NCI-H2171 (cell line): ENCODE data around the gene NCAPD2.

Source experiments
- DNase-seq: peaks from one replicate; lab custom pipeline; 2025; lab: John Stamatoyannopoulos, UW

The NCAPD2 gene

DNA sequence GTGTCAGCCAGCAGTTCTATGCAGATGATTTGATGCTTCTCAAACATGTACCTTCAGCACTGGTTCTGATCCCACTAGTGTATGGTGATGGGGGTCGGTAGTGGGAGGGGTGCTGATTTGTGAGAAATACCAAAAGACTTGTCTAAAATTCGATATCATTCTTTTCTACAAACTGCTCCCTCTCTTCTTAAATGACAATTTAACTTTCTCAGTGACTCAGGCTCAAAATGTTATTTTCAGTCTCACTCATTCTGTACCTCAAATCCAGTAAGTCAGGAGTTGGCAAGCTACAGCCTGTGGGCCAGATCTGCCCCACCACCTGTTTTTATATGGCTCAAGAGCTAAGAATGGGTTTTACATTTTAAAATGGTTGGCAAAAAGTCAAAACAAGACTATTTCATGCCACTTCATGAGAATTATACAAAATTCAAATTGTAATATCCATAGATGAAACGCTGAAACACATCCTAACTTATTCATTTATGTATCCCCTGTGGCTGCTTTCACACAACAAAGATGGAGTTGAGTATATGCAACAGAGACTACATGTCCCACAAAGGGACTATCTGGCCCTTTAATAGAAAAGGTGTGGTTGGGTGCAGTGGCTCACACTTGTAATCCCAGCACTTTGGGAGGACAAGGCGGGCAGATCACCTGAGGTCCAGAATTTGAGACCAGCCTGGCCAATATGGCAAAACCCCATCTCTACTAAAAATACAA is 80.8 kb downstream of the NCAPD2 start:
- no peak for DNase-seq

DNA sequence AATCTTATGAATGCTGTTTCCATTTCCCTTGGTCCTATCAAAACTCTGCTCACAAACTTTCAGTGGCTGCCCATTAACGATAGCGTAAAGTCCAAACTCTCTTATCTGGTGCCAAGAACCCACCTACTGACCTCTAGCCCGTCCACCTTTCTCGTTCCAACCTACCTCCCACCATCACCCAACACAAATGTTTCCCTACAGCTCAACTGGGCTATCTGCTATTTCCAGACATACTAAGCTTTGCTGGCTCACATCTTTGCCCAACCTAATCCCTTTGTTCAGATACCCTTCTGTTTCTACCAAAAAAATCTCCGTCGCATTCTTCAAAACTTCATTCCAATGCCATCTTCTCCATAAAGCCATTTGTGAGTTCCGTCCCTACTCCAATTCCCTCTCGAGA is 81.7 kb downstream of the NCAPD2 start:
- DNase-seq: no peak
